OCI-LY1 (cell line): ENCODE results near the gene NEK2.

ENCODE experiments used
- EZH2 ChIP-seq: fragments of 200-600 bp; sonication (generic), shearing (Covaris generic); IDR thresholded peaks from 2 replicates; pipeline ENCODE4 v1.8.0; 2017; ENCODE audit warnings: borderline replicate concordance, mixed run types, mild to moderate bottlenecking, antibody characterized with exemption, low read length, moderate library complexity, mixed read lengths
- TF ChIP-seq, protein P1 (sequence below): fragments of 200-600 bp; sonication (generic), shearing (Covaris generic); IDR thresholded peaks from 2 replicates; pipeline ENCODE4 v1.5.1; 2017; ENCODE audit warnings: mild to moderate bottlenecking, antibody characterized with exemption, low read length, moderate library complexity, mixed read lengths

DNA sequence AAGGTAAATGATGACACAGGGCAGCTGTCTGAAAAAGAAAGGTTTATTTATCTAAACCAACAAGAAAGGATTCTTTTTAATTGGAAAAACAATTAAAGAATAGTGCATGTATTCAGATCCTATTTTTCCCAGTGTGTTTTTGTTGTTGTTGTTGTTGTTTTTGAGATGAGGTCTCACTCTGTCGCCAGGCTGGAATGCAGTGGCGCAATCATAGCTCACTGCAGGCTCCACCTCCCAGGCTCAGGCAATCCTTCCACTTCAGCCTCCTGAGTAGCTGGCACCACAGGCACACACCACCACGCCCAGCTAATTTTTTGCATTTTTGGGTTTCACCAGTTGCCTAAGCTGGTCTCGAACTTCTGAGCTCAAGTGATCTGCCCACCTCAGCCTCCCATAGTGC lies 22.1 kb downstream of the NEK2 start:
- TF ChIP-seq EZH2, result no peak
- TF ChIP-seq, protein P1, sequence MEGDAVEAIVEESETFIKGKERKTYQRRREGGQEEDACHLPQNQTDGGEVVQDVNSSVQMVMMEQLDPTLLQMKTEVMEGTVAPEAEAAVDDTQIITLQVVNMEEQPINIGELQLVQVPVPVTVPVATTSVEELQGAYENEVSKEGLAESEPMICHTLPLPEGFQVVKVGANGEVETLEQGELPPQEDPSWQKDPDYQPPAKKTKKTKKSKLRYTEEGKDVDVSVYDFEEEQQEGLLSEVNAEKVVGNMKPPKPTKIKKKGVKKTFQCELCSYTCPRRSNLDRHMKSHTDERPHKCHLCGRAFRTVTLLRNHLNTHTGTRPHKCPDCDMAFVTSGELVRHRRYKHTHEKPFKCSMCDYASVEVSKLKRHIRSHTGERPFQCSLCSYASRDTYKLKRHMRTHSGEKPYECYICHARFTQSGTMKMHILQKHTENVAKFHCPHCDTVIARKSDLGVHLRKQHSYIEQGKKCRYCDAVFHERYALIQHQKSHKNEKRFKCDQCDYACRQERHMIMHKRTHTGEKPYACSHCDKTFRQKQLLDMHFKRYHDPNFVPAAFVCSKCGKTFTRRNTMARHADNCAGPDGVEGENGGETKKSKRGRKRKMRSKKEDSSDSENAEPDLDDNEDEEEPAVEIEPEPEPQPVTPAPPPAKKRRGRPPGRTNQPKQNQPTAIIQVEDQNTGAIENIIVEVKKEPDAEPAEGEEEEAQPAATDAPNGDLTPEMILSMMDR, result no peak
